ENCODE measurements around the gene CADM3. TPM values are rescaled to one million over a fixed set of nuclear protein-coding genes. Genes with fewer than 3 reads are reported as not detected.

The CADM3 gene
- total RNA-seq, 1 experiment from 2014 or later, result 0.28 TPM

DNA sequence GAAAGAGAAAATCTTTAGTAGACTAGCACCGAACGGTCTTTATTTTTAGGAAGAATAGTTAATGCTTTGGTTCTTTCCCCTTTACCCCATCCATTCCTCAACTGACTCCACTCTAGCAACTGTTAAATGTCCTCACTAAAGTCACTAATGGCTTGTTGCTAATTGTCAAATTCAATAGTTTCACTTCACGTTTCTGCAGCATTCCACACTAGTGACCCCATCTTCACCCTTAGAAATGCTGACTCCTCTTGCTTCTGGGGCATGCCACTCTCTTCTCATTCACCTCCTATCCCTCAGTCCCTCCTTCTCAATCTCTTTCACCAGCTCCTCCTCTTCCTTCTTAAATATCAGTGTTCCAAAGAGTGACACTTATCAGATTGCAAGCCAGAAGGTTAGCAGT, 19.4 kb upstream of the CADM3 start:
- BruUV-seq (replicated peaks), result no TSS peak
- H3K4me1 ChIP-seq (ENCODE audit: control insufficient read depth, insufficient read depth, low read length), result no peaks in the 10 kb centered on the region
- H3K4me3 ChIP-seq (ENCODE audit: low read depth in 2 of 2, low read length in 2 of 2), result no peak overlapping the region
- no peak for DNase-seq (ENCODE audit: low read depth, low spot score)
- intact Hi-C loops (cut with micrococcal nuclease; ENCODE audit: unreplicated experiment), result no loop called here
- H3K36me3 ChIP-seq (ENCODE audit: control insufficient read depth, insufficient read depth, low read length), result no peaks in the 10 kb centered on the region
- H3K9me3 ChIP-seq (ENCODE audit: control insufficient read depth, insufficient read depth, low read depth, low read length), result no peaks in the 10 kb centered on the region
- no peak for TF ChIP-seq SIN3A (IDR thresholded peaks at IDR 0.05; ENCODE audit: borderline replicate concordance, insufficient read depth, low read depth, low read length)
- no peak for TF ChIP-seq POLR2AphosphoS5 (IDR thresholded peaks at IDR 0.05; ENCODE audit: low read depth, low read length)
- TF ChIP-seq, protein P1, sequence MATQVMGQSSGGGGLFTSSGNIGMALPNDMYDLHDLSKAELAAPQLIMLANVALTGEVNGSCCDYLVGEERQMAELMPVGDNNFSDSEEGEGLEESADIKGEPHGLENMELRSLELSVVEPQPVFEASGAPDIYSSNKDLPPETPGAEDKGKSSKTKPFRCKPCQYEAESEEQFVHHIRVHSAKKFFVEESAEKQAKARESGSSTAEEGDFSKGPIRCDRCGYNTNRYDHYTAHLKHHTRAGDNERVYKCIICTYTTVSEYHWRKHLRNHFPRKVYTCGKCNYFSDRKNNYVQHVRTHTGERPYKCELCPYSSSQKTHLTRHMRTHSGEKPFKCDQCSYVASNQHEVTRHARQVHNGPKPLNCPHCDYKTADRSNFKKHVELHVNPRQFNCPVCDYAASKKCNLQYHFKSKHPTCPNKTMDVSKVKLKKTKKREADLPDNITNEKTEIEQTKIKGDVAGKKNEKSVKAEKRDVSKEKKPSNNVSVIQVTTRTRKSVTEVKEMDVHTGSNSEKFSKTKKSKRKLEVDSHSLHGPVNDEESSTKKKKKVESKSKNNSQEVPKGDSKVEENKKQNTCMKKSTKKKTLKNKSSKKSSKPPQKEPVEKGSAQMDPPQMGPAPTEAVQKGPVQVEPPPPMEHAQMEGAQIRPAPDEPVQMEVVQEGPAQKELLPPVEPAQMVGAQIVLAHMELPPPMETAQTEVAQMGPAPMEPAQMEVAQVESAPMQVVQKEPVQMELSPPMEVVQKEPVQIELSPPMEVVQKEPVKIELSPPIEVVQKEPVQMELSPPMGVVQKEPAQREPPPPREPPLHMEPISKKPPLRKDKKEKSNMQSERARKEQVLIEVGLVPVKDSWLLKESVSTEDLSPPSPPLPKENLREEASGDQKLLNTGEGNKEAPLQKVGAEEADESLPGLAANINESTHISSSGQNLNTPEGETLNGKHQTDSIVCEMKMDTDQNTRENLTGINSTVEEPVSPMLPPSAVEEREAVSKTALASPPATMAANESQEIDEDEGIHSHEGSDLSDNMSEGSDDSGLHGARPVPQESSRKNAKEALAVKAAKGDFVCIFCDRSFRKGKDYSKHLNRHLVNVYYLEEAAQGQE (IDR thresholded peaks at IDR 0.05; ENCODE audit: insufficient read depth in 1 of 2, low read depth in 2 of 2, low read length in 1 of 2), result no peak
- TF ChIP-seq, protein P2, sequence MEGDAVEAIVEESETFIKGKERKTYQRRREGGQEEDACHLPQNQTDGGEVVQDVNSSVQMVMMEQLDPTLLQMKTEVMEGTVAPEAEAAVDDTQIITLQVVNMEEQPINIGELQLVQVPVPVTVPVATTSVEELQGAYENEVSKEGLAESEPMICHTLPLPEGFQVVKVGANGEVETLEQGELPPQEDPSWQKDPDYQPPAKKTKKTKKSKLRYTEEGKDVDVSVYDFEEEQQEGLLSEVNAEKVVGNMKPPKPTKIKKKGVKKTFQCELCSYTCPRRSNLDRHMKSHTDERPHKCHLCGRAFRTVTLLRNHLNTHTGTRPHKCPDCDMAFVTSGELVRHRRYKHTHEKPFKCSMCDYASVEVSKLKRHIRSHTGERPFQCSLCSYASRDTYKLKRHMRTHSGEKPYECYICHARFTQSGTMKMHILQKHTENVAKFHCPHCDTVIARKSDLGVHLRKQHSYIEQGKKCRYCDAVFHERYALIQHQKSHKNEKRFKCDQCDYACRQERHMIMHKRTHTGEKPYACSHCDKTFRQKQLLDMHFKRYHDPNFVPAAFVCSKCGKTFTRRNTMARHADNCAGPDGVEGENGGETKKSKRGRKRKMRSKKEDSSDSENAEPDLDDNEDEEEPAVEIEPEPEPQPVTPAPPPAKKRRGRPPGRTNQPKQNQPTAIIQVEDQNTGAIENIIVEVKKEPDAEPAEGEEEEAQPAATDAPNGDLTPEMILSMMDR (IDR thresholded peaks at IDR 0.05), result no peak
- TF ChIP-seq TCF7L2 (IDR thresholded peaks at IDR 0.05; ENCODE audit: low read depth, low read length), result no peak
- in situ Hi-C loops (cut with HindIII; ENCODE audit: low pct_unique_long_range_greater_than_20kb, low sequenced_read_pairs), result no loop called here
- ChIA-PET POLR2A (no interaction called here), CTCF (no interaction called here)
- ATAC-seq, result no peak
- no peaks in the 10 kb centered on the region for H3K27me3 ChIP-seq (ENCODE audit: control insufficient read depth, insufficient read depth, low read length)
- H3K27ac ChIP-seq (ENCODE audit: low read length), result no peak overlapping the region

DNA sequence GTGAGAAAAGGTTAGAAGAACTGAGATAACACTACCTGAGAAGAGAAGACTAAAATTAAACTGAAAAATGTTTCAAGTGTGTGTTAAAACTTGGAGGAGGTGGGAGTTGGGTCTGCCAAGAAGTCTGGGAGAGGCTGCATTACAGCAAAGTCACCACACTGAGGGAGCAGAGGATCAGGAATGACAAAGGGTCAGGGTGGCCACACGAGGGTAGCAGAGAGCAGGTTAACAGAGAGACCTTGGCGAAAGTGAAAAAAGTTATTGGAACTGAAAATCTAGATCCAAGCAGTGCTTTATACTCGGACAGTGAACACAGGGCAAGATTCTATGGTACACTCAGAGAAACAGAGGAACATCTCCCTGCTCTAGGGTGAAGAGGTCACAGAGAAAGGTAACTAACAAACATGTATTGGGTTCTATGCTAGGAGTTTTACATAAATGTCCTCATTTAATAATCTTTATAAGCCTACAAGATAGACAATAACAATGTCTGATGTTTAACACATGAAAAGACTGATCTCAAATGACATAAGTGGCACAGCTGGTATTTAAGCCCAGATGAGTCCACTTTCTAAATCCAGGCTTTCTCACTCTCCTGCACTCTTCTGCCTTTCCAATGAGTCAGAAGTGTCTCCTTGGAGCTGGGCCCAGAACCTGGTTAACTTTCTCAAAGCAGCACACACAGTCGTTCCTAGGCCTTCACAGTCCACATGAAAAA, 10.3 kb upstream of the CADM3 start:
- TF ChIP-seq, protein P2 (IDR thresholded peaks at IDR 0.05), result peak; percentile 95
- TF ChIP-seq, protein P1 (IDR thresholded peaks at IDR 0.05; ENCODE audit: insufficient read depth in 1 of 2, low read depth in 2 of 2, low read length in 1 of 2), result no peak
- H3K27me3 ChIP-seq (ENCODE audit: control insufficient read depth, insufficient read depth, low read length), result peaks cover 8% of the 10 kb centered on the region
- CTCF ChIA-PET, result interaction anchor here (0.6 to 1.4 kb wide), 4 partner anchors 37 to 729 kb away, joined by 3 to 6 read pairs (median 4); no protein-coding TSS in a partner anchor
- POLR2A ChIA-PET, result interaction anchor here (0.6 to 0.7 kb wide), 2 partner anchors 606 to 729 kb away, joined by 3 read pairs; no protein-coding TSS in a partner anchor
- no peaks in the 10 kb centered on the region for H3K9me3 ChIP-seq (ENCODE audit: control insufficient read depth, insufficient read depth, low read depth, low read length)
- ATAC-seq (peak; percentile 99), DNase-seq (ENCODE audit: low read depth, low spot score) (peak; percentile 69)
- in situ Hi-C loops (cut with HindIII; ENCODE audit: low pct_unique_long_range_greater_than_20kb, low sequenced_read_pairs) (no loop called here), intact Hi-C loops (cut with micrococcal nuclease; ENCODE audit: unreplicated experiment) (loop anchor here (1.0 to 10.0 kb wide), 3 partner anchors 36 to 734 kb away; no protein-coding TSS in a partner anchor)
- H3K4me1 ChIP-seq (ENCODE audit: control insufficient read depth, insufficient read depth, low read length), result no peaks in the 10 kb centered on the region
- H3K4me3 ChIP-seq (ENCODE audit: low read depth in 2 of 2, low read length in 2 of 2), result no peak overlapping the region
- H3K36me3 ChIP-seq (ENCODE audit: control insufficient read depth, insufficient read depth, low read length), result no peaks in the 10 kb centered on the region
- H3K27ac ChIP-seq (ENCODE audit: low read length), result no peak overlapping the region
- BruUV-seq (replicated peaks), result no TSS peak
